Thoracic aorta (tissue), 2 donors: ENCODE results near the gene UGGT2. TPM values are rescaled to one million over a fixed set of nuclear protein-coding genes. Genes with fewer than 3 reads are reported as not detected.

Experiments used
- ATAC-seq: fragments of 150-250 bp; one replicate; pipeline ENCODE4 v1.8.0; 2017; ENCODE audit warnings: low read depth; ENCODE audit not compliant: insufficient number of reproducible peaks, low FRiP score
- DNase-seq: peaks from one replicate; pipeline ENCODE4 v3.0.0-alpha.2; 2020; ENCODE audit warnings: low spot score
- H3K27ac ChIP-seq, 2 donors: fragments of 200-600 bp; sonication (generic); 1 replicate in 1 of 2; 2 replicates in 1 of 2; pipeline ENCODE4 v1.5.1; 2016; ENCODE audit warnings: mild to moderate bottlenecking in 2 of 2, moderate library complexity in 2 of 2
- H3K27me3 ChIP-seq: fragments of 200-600 bp; sonication (generic); replicated peaks from 2 replicates; pipeline ENCODE4 v1.6.0; 2016; ENCODE audit warnings: mild to moderate bottlenecking; ENCODE audit not compliant: insufficient read depth
- H3K36me3 ChIP-seq: fragments of 200-600 bp; sonication (generic); one replicate; pipeline ENCODE4 v1.5.1; 2016
- H3K4me1 ChIP-seq, 2 donors: fragments of 200-600 bp; sonication (generic); 1 replicate in 1 of 2; 2 replicates in 1 of 2; pipeline versions ENCODE4 v1.5.1 to v1.6.0; 2016; ENCODE audit warnings: low read depth in 2 of 2, mild to moderate bottlenecking in 1 of 2; ENCODE audit not compliant: control insufficient read depth in 1 of 2
- H3K4me3 ChIP-seq: fragments of 200-600 bp; sonication (generic); 2 replicates; pipeline ENCODE4 v1.5.1; 2016; ENCODE audit warnings: mild to moderate bottlenecking
- H3K9me3 ChIP-seq: fragments of 200-600 bp; sonication (generic); 2 replicates; pipeline ENCODE4 v1.5.1; 2016
- CTCF ChIP-seq: fragments of 200-600 bp; sonication (generic); IDR thresholded peaks from one replicate; pipeline ENCODE4 v1.5.1; 2019; ENCODE audit warnings: antibody characterized with exemption
- total RNA-seq, 2 donors: library from RNA; depleted of rRNA; stranded (reverse); fragments of >200 nt; gene quantifications; one replicate each; pipeline versions ENCODE4 v1.1.0 to v1.2.3, GENCODE V29; 2016

UGGT2 gene
- total RNA-seq, 2 donors from 2014 or later: 80.8 to 116 TPM

DNA sequence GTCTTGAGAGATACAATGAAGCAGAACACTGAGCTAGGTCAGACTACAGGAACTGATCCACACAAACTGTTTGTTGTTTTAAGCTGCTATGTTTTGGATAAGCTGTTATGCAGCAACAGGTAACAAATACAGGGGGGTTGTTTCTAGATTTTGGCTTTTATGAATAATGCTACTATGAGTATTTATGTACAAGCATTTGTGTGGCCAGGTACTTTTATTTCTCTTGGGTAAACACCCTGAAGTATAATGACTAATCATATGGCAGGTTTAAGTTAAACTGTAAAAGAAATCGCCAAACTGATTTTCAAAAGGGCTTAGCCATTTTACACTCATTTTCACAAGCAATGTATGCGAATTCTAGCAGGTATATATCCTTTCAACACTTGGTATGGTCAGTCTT is 210.3 kb downstream of the UGGT2 start:
- no peak for TF ChIP-seq CTCF
- DNase-seq (no peak), ATAC-seq (no peak)
- no peaks in the 10 kb centered on the region for H3K27me3 ChIP-seq
- H3K4me1 ChIP-seq: no peaks in the 10 kb centered on the region
- no peaks in the 10 kb centered on the region for H3K9me3 ChIP-seq
- no peak overlapping the region for H3K4me3 ChIP-seq
- no peaks in the 10 kb centered on the region for H3K36me3 ChIP-seq
- no peak overlapping the region for H3K27ac ChIP-seq

- DNase-seq (no peak), ATAC-seq (no peak)
- H3K27ac ChIP-seq: no peak overlapping the region
- TF ChIP-seq CTCF: no peak
- no peaks in the 10 kb centered on the region for H3K36me3 ChIP-seq
- no peak overlapping the region for H3K4me3 ChIP-seq
- no peaks in the 10 kb centered on the region for H3K27me3 ChIP-seq
- no peaks in the 10 kb centered on the region for H3K9me3 ChIP-seq
- no peaks in the 10 kb centered on the region for H3K4me1 ChIP-seq
These were observed 211.3 kb downstream of the UGGT2 start for GRCh38 chr13:95841894-95842293.

DNA sequence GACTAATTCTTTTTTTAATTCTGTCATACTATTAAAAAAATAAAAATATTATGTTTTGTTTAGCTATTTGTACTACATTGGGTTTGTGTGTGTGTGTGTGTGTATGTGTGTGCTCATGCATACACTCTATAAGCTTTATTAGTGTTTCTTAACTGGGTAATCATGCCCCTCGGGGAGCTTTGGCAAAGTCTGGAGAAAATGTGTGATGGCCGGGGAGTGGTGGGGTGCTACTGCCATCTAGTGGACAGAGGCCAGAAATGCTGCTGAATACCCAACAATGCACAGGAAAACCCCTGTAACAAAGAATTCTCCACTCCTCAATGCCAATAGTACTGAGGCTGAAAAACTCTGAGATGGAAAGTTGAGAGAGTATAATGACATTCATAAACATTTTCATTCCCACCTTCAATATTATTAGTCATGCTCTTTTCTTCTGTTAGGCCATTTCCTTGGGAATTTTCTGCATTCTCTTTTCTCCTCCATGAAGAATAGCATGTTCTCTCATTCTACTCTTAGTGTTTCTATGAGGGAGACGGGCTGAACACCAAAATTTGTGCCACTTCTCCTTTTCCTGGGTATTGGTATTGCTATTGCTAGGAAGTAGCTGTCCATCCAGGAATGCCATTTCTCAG is 219.0 kb downstream of the UGGT2 start:
- H3K9me3 ChIP-seq: no peaks in the 10 kb centered on the region
- H3K4me3 ChIP-seq: no peak overlapping the region
- H3K4me1 ChIP-seq: no peaks in the 10 kb centered on the region
- ATAC-seq: no peak
- TF ChIP-seq CTCF: peak; percentile 92
- H3K36me3 ChIP-seq: no peaks in the 10 kb centered on the region
- no peak for DNase-seq
- no peaks in the 10 kb centered on the region for H3K27me3 ChIP-seq
- H3K27ac ChIP-seq: no peak overlapping the region

GRCh38 chr13:95833719-95834118 is 219.5 kb downstream of the UGGT2 start:
- Histone ChIP-seq H3K9me3 (no peaks in the 10 kb centered on the region), H3K4me1 (no peaks in the 10 kb centered on the region), H3K36me3 (no peaks in the 10 kb centered on the region), H3K4me3 (no peak overlapping the region), H3K27me3 (no peaks in the 10 kb centered on the region), H3K27ac (no peak overlapping the region)
- no peak for ATAC-seq
- no peak for DNase-seq
- TF ChIP-seq CTCF: no peak

DNA sequence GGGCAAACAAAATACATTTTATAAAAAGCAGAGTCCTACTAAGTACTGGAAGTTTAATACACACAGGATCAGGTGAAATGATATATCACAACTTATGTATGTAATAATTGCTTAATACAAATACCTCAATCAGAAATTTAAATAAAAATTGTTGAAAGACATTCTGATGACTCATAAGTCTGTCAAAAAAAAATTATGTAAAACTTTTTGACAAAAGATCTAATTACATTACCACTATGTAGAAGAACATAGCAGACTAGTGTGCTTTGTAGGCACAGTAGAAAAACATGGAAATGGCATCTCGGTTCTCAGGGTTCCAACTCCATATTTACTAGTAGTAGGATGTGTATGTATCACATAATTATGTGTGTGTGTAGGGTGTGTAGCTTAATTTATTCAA is 220.1 kb downstream of the UGGT2 start:
- Histone ChIP-seq H3K9me3 (no peaks in the 10 kb centered on the region), H3K27ac (no peak overlapping the region), H3K27me3 (no peaks in the 10 kb centered on the region), H3K36me3 (peaks cover 1% of the 10 kb centered on the region), H3K4me3 (no peak overlapping the region), H3K4me1 (no peaks in the 10 kb centered on the region)
- no peak for TF ChIP-seq CTCF
- no peak for ATAC-seq
- DNase-seq: no peak
